IMR-90 (cell line): ENCODE measurements around the gene KIAA0232. TPM values are rescaled to one million over a fixed set of nuclear protein-coding genes. Genes with fewer than 3 reads are reported as not detected.

Experiments
- ATAC-seq: fragments of 200-7000 bp; cut with Tn5 transposase; 2 replicates; pipeline ENCODE4 v1.9.1; 2020; ENCODE audit warnings: low read depth, mild to moderate bottlenecking, moderate library complexity
- BruUV-seq: library from RNA; stranded (reverse); fragments of 400-500 nt; replicated peaks from 2 replicates; lab custom pipeline; 2021; lab: Mats Ljungman, UMichigan
- CTCF ChIA-PET: fragments of 300-600 bp; formaldehyde crosslinking; extraction: SDS; loops from one replicate; lab custom pipeline; 2021; ENCODE audit warnings: antibody characterized with exemption; lab: Yijun Ruan, JAX
- POLR2A ChIA-PET: fragments of 300-600 bp; sonication (Branson Sonifier 250); formaldehyde crosslinking; loops from one replicate; lab custom pipeline; 2022; ENCODE audit warnings: antibody characterized with exemption; ENCODE audit not compliant: unreplicated experiment; lab: Charles Lee
- DNase-seq: peaks from one replicate; pipeline ENCODE4 v3.0.0; 2013
- H2AFZ ChIP-seq: replicated peaks from 2 replicates; pipeline ENCODE3; 2013; ENCODE audit warnings: low read length, mild to moderate bottlenecking; ENCODE audit not compliant: poor library complexity
- H2AK5ac ChIP-seq: 2 replicates; pipeline ENCODE4 v1.6.1; 2013; ENCODE audit warnings: low read depth, low read length, inconsistent platforms
- H2AK9ac ChIP-seq: replicated peaks from 2 replicates; pipeline ENCODE3; 2013; ENCODE audit warnings: mild to moderate bottlenecking, low read depth, low read length, moderate library complexity; ENCODE audit not compliant: poor library complexity
- H2BK120ac ChIP-seq: 2 replicates; pipeline ENCODE4 v1.6.1; 2013; ENCODE audit warnings: low read depth, low read length, inconsistent platforms
- H2BK15ac ChIP-seq: 3 replicates; pipeline ENCODE4 v1.6.1; 2013; ENCODE audit warnings: low read depth, low read length, inconsistent platforms
- H2BK20ac ChIP-seq: 2 replicates; pipeline ENCODE4 v1.6.1; 2013; ENCODE audit warnings: low read depth, mild to moderate bottlenecking, inconsistent platforms, low read length, moderate library complexity
- H2BK5ac ChIP-seq: 2 replicates; pipeline ENCODE4 v1.6.1; 2013; ENCODE audit warnings: mild to moderate bottlenecking, low read depth, low read length, inconsistent platforms; ENCODE audit not compliant: poor library complexity, severe bottlenecking
- H3K14ac ChIP-seq: replicated peaks from 2 replicates; pipeline ENCODE4 v1.6.1; 2013; ENCODE audit warnings: low read depth, low read length, inconsistent platforms
- H3K18ac ChIP-seq: 2 replicates; pipeline ENCODE4 v1.6.1; 2013; ENCODE audit warnings: low read depth, low read length, control low read depth
- H3K23ac ChIP-seq: 2 replicates; pipeline ENCODE4 v1.6.1; 2013; ENCODE audit warnings: low read depth, low read length, inconsistent platforms
- H3K27ac ChIP-seq: 2 replicates; pipeline ENCODE4 v1.5.1; 2013; ENCODE audit warnings: mild to moderate bottlenecking, control low read depth, low read length; ENCODE audit not compliant: insufficient read depth
- H3K27me3 ChIP-seq: 2 replicates; pipeline ENCODE4 v1.6.1; 2013; ENCODE audit warnings: low read length; ENCODE audit not compliant: control insufficient read depth, insufficient read depth
- H3K36me3 ChIP-seq: 2 replicates; pipeline ENCODE4 v1.6.1; 2013; ENCODE audit warnings: low read length, mixed read lengths; ENCODE audit not compliant: control insufficient read depth, insufficient read depth
- H3K4ac ChIP-seq: 2 replicates; pipeline ENCODE4 v1.6.1; 2013; ENCODE audit warnings: low read depth, low read length, inconsistent platforms
- H3K4me1 ChIP-seq: 2 replicates; pipeline ENCODE4 v1.6.1; 2013; ENCODE audit warnings: low read length, mixed read lengths; ENCODE audit not compliant: control insufficient read depth, insufficient read depth
- H3K4me2 ChIP-seq: 2 replicates; pipeline ENCODE4 v1.6.1; 2013; ENCODE audit warnings: low read depth, mild to moderate bottlenecking, control low read depth, low read length, moderate library complexity
- H3K4me3 ChIP-seq: 2 replicates; pipeline ENCODE4 v1.5.1; 2013; ENCODE audit warnings: low read depth, mild to moderate bottlenecking, control low read depth, low read length, moderate library complexity; ENCODE audit not compliant: insufficient read depth
- H3K56ac ChIP-seq: 2 replicates; pipeline ENCODE4 v1.6.1; 2013; ENCODE audit warnings: low read length, inconsistent platforms; ENCODE audit not compliant: insufficient read depth; ENCODE audit errors: extremely low read depth
- H3K79me1 ChIP-seq, 2 experiments: 2 replicates each; pipeline ENCODE4 v1.6.1; 2013; ENCODE audit warnings: low read length in 2 of 2, inconsistent platforms in 1 of 2, low read depth in 1 of 2
- H3K9ac ChIP-seq: 2 replicates; pipeline ENCODE4 v1.6.1; 2013; ENCODE audit warnings: low read depth, low read length, control low read depth
- H3K9me1 ChIP-seq: 2 replicates; pipeline ENCODE4 v1.6.1; 2013; ENCODE audit warnings: low read length, inconsistent platforms; ENCODE audit not compliant: insufficient read depth
- H3K9me3 ChIP-seq: 2 replicates; pipeline ENCODE4 v1.6.1; 2013; ENCODE audit warnings: low read length; ENCODE audit not compliant: control insufficient read depth, insufficient read depth
- H4K20me1 ChIP-seq: 2 replicates; pipeline ENCODE4 v1.6.1; 2013; ENCODE audit warnings: low read length, inconsistent platforms; ENCODE audit not compliant: insufficient read depth
- H4K5ac ChIP-seq: 2 replicates; pipeline ENCODE4 v1.6.1; 2013; ENCODE audit warnings: mild to moderate bottlenecking, low read depth, low read length, control low read depth
- H4K8ac ChIP-seq, 2 experiments: 2 replicates each; pipeline ENCODE4 v1.6.1; 2013; ENCODE audit warnings: low read depth in 2 of 2, low read length in 2 of 2, control low read depth in 1 of 2, inconsistent platforms in 1 of 2
- H4K91ac ChIP-seq: 2 replicates; pipeline ENCODE4 v1.6.1; 2013; ENCODE audit warnings: low read depth, low read length, inconsistent platforms; ENCODE audit not compliant: insufficient read depth
- BHLHE40 ChIP-seq: fragments of 150-350 bp; IDR thresholded peaks from 2 replicates; pipeline ENCODE4 v1.6.1; 2016; ENCODE audit warnings: mild to moderate bottlenecking, low read depth, low read length
- CEBPB ChIP-seq: IDR thresholded peaks from 2 replicates; pipeline ENCODE4 v1.6.1; 2012; ENCODE audit warnings: low read depth, low read length, improper control_type of control experiment
- CHD1 ChIP-seq: IDR thresholded peaks from 2 replicates; pipeline ENCODE4 v1.6.1; 2012; ENCODE audit warnings: low read depth, low read length, improper control_type of control experiment
- CTCF ChIP-seq: conservative IDR thresholded peaks from 2 replicates; pipeline ENCODE4 v1.5.1; 2012; ENCODE audit warnings: mild to moderate bottlenecking, low read depth, low read length, improper control_type of control experiment
- ELK1 ChIP-seq: fragments of 150-350 bp; IDR thresholded peaks from 2 replicates; pipeline ENCODE4 v1.6.1; 2016; ENCODE audit warnings: low read depth, mild to moderate bottlenecking, low read length, moderate library complexity, borderline replicate concordance
- FOS ChIP-seq: fragments of 150-350 bp; IDR thresholded peaks from 2 replicates; pipeline ENCODE4 v1.6.1; 2016; ENCODE audit warnings: low read depth, low read length
- MAFK ChIP-seq: IDR thresholded peaks from 2 replicates; pipeline ENCODE4 v1.6.1; 2012; ENCODE audit warnings: low read depth, low read length, improper control_type of control experiment
- MAZ ChIP-seq: IDR thresholded peaks from 2 replicates; pipeline ENCODE4 v1.6.1; 2012; ENCODE audit warnings: low read depth, mild to moderate bottlenecking, low read length, improper control_type of control experiment, moderate library complexity, borderline replicate concordance
- MXI1 ChIP-seq: IDR thresholded peaks from 2 replicates; pipeline ENCODE4 v1.6.1; 2012; ENCODE audit warnings: low read depth, mild to moderate bottlenecking, low read length, moderate library complexity, borderline replicate concordance
- NFE2L2 ChIP-seq: fragments of 150-350 bp; IDR thresholded peaks from 2 replicates; pipeline ENCODE4 v1.6.1; 2016; ENCODE audit warnings: low read depth, mild to moderate bottlenecking, low read length
- POLR2A ChIP-seq: IDR thresholded peaks from 2 replicates; pipeline ENCODE4 v1.6.1; 2012; ENCODE audit warnings: mild to moderate bottlenecking, low read depth, low read length
- RAD21 ChIP-seq: IDR thresholded peaks from 2 replicates; pipeline ENCODE4 v1.6.1; 2012; ENCODE audit warnings: low read length, improper control_type of control experiment
- RCOR1 ChIP-seq: IDR thresholded peaks from 2 replicates; pipeline ENCODE4 v1.6.1; 2012; ENCODE audit warnings: mild to moderate bottlenecking, low read length, improper control_type of control experiment; ENCODE audit not compliant: insufficient replicate concordance
- RFX5 ChIP-seq: IDR thresholded peaks from 2 replicates; pipeline ENCODE4 v1.8.0; 2012; ENCODE audit warnings: low read depth, mild to moderate bottlenecking, low read length, moderate library complexity
- SMC3 ChIP-seq: fragments of 150-350 bp; IDR thresholded peaks from 2 replicates; pipeline ENCODE4 v1.6.1; 2016; ENCODE audit warnings: low read depth, mild to moderate bottlenecking, antibody characterized with exemption, low read length, moderate library complexity
- USF2 ChIP-seq: fragments of 150-350 bp; IDR thresholded peaks from 2 replicates; pipeline ENCODE4 v1.6.1; 2017; ENCODE audit warnings: mild to moderate bottlenecking, antibody characterized with exemption, low read length, low read depth
- WGBS, 2 experiments: methylation state at CpG; one replicate each; pipeline versions ENCODE4 v1.1.5 to v1.1.7; 2013; ENCODE audit warnings: missing lambda C conversion rate in 2 of 2; ENCODE audit not compliant: insufficient read length in 1 of 2; ENCODE audit errors: extremely low coverage in 2 of 2; 5-methylcytosine and 5-hydroxymethylcytosine counted together
- dilution Hi-C: fragments of 300-500 bp; cut with HindIII; formaldehyde crosslinking; loops from one replicate; pipeline ENCODE4 v1.14.3; 2018; ENCODE audit warnings: low sequenced_read_pairs; ENCODE audit not compliant: unreplicated experiment
- in situ Hi-C: fragments of 300-500 bp; cut with MboI; formaldehyde crosslinking; loops from 3 replicates; pipeline ENCODE4 v1.14.3; 2019; ENCODE audit warnings: low sequenced_read_pairs, inconsistent platforms, mixed read lengths
- intact Hi-C: fragments of 100-400 bp; cut with micrococcal nuclease; formaldehyde crosslinking; loops from 2 replicates; pipeline ENCODE4 v1.10.0; 2022
- polyA plus RNA-seq, 3 experiments: library from polyadenylated mRNA; depleted of rRNA; stranded (reverse); fragments of >200 nt; gene quantifications; 2 replicates each; pipeline ENCODE4 v1.2.3, GENCODE V29; 2012; ENCODE audit warnings: low replicate concordance in 1 of 3
- total RNA-seq: library from RNA; depleted of rRNA; stranded (reverse); fragments of >200 nt; gene quantifications from 2 replicates; pipeline ENCODE4 v1.2.3, GENCODE V29; 2012

KIAA0232 gene
- total and polyA plus RNA-seq, 2 of the 4 experiments (the other 2 are of a cell fraction) = 6.8 to 19.5 TPM

GRCh38 chr4:6834867-6835266 is 52.3 kb downstream of the KIAA0232 start:
- Histone ChIP-seq H4K5ac (no peak overlapping the region), H3K4me3 (no peak overlapping the region), H3K4me2 (no peak overlapping the region), H3K56ac (no peak overlapping the region), H2AK9ac (peak overlapping the region; percentile 45), H3K23ac (no peak overlapping the region), H3K9me3 (no peaks in the 10 kb centered on the region), H2AFZ (no peak overlapping the region), H4K8ac (no peak overlapping the region), H2AK5ac (no peak overlapping the region), H4K20me1 (peaks cover 24% of the 10 kb centered on the region), H3K79me1 (peaks cover 27 to 48% of the 10 kb centered on the region in 2 experiments), H3K18ac (no peak overlapping the region), H2BK5ac (no peak overlapping the region), H2BK15ac (no peak overlapping the region), H2BK120ac (no peak overlapping the region), H3K27ac (no peak overlapping the region), H3K14ac (no peak overlapping the region), H2BK20ac (no peak overlapping the region), H3K36me3 (peaks cover 9% of the 10 kb centered on the region), H3K9ac (no peak overlapping the region), H3K9me1 (peaks cover 8% of the 10 kb centered on the region), H3K4me1 (peaks cover 3% of the 10 kb centered on the region; the same call in 1 of the 2 replicates), H3K4ac (no peak overlapping the region), H4K91ac (no peak overlapping the region), H3K27me3 (no peaks in the 10 kb centered on the region)
- ChIA-PET POLR2A (no interaction called here), CTCF (no interaction called here)
- ATAC-seq = peak; percentile 14; the same call in 1 of the 2 replicates
- no peak for TF ChIP-seq MAZ
- TF ChIP-seq USF2 = no peak
- TF ChIP-seq CHD1 = no peak
- no peak for TF ChIP-seq POLR2A
- no peak for TF ChIP-seq MAFK
- no peak for TF ChIP-seq RFX5
- TF ChIP-seq CEBPB = no peak
- no peak for TF ChIP-seq NFE2L2
- TF ChIP-seq RAD21 = no peak
- no peak for TF ChIP-seq MXI1
- TF ChIP-seq RCOR1 = no peak
- TF ChIP-seq CTCF = no peak
- TF ChIP-seq BHLHE40 = no peak
- no peak for TF ChIP-seq SMC3
- TF ChIP-seq FOS = no peak
- TF ChIP-seq ELK1 = no peak
- no TSS peak for BruUV-seq
- dilution Hi-C loops = no loop called here
- WGBS, 2 experiments = 82% methylated on average over 2 of the region's 3 CpGs; no CpG with 5 or more reads in 1 of the 2 experiments
- in situ Hi-C loops = no loop called here
- intact Hi-C loops = no loop called here
- peak; percentile 12 for DNase-seq
